ENCODE measurements around the gene CPN1. TPM values are rescaled to one million over a fixed set of nuclear protein-coding genes. Genes with fewer than 3 reads are reported as not detected.

Gene CPN1
- total and polyA plus RNA-seq, 9 of the 15 experiments (the other 6 are each of a cell fraction or from before 2014, with no cell fraction given), result 0.15 to 0.17 TPM; not detected in 7

- TF ChIP-seq CHAMP1 (IDR thresholded peaks at IDR 0.05) (no peak), ZNF589 (CRISPR knock-in tag; IDR thresholded peaks at IDR 0.05; ENCODE audit: low read depth) (no peak), ZNF696 (CRISPR knock-in tag; conservative IDR thresholded peaks at IDR 0.05) (no peak)
These were observed 21.9 kb upstream of the CPN1 start (continued) for GRCh38 chr10:100103581-100103980.

GRCh38 chr10:100101192-100102076 lies 19.8 kb upstream of the CPN1 start:
- H3K4me2 ChIP-seq (ENCODE audit: insufficient read depth, low read length), result no peak overlapping the region
- H3K4me1 ChIP-seq (replicated peaks in 1 of 2; ENCODE audit: control insufficient read depth in 2 of 2, insufficient read depth in 2 of 2, low read length in 2 of 2), result no peaks in the 10 kb centered on the region
- in situ Hi-C loops (cut with MboI), result no loop called here
- ATAC-seq, result no peak
- 0% methylated on average over 6 of the region's 6 CpGs for WGBS (ENCODE audit: insufficient coverage, low coverage, missing lambda C conversion rate)
- no peak for FAIRE-seq
- TF ChIP-seq PREB (CRISPR knock-in tag; IDR thresholded peaks at IDR 0.05) (no peak), TFE3 (CRISPR knock-in tag; IDR thresholded peaks at IDR 0.05) (no peak), KDM2B (CRISPR knock-in tag; IDR thresholded peaks at IDR 0.05) (no peak), PHF20 (IDR thresholded peaks at IDR 0.05; ENCODE audit: partially characterized antibody) (no peak)
- H3K9ac ChIP-seq (ENCODE audit: insufficient read depth in 1 of 2, low read depth in 2 of 2, low read length in 2 of 2), result no peak overlapping the region
- ChIA-PET CTCF (ENCODE audit: low intra/inter-chr PET ratio) (interaction anchor here (0.7 kb wide), 1 partner anchor 255 kb away, joined by 5 read pairs; no protein-coding TSS in a partner anchor), POLR2A (no interaction called here)
- no peaks in the 10 kb centered on the region for H3K36me3 ChIP-seq (ENCODE audit: control insufficient read depth, insufficient read depth, low read length)
- no peaks in the 10 kb centered on the region for H4K20me1 ChIP-seq (replicated peaks; ENCODE audit: control insufficient read depth, insufficient read depth, low read length)
- DNase-seq (ENCODE audit: extremely low read depth in 1 of 4, low spot score in 3 of 4), result no peak
- intact Hi-C loops (cut with micrococcal nuclease), result no loop called here
- no TSS peak for BruUV-seq (replicated peaks)
- peaks cover 0 to 13% of the 10 kb centered on the region in 2 experiments; a peak in 4 of 5 replicates for H3K27me3 ChIP-seq (ENCODE audit: control insufficient read depth in 2 of 2, insufficient read depth in 2 of 2, low read length in 2 of 2)
- H3K27ac ChIP-seq (ENCODE audit: extremely low read depth, low read depth, low read length), result no peak overlapping the region
- no peaks in the 10 kb centered on the region for H3K9me1 ChIP-seq (ENCODE audit: control insufficient read depth, insufficient read depth, low read length)
- no peaks in the 10 kb centered on the region for H3K9me3 ChIP-seq (replicated peaks; ENCODE audit: control insufficient read depth, insufficient read depth, low read depth, low read length)
- no peak overlapping the region for H3K4me3 ChIP-seq
- H2AFZ ChIP-seq (ENCODE audit: low read depth, low read length), result no peak overlapping the region
- H3K79me2 ChIP-seq (ENCODE audit: control insufficient read depth, insufficient read depth, low read length), result no peaks in the 10 kb centered on the region

Measured in K562 (cell line).